HL-60/S4 treated with phorbol 12-myristate 13-acetate at 8.2 ng/mL for 4 days and 3 days (cell line): ENCODE data around the gene NOL8.

Experiments used
- in situ Hi-C: fragments of 300-500 bp; cut with MboI; formaldehyde crosslinking; loops from 2 replicates; pipeline ENCODE4 v1.15.0; 2022; ENCODE audit warnings: low sequenced_read_pairs

The NOL8 gene

DNA sequence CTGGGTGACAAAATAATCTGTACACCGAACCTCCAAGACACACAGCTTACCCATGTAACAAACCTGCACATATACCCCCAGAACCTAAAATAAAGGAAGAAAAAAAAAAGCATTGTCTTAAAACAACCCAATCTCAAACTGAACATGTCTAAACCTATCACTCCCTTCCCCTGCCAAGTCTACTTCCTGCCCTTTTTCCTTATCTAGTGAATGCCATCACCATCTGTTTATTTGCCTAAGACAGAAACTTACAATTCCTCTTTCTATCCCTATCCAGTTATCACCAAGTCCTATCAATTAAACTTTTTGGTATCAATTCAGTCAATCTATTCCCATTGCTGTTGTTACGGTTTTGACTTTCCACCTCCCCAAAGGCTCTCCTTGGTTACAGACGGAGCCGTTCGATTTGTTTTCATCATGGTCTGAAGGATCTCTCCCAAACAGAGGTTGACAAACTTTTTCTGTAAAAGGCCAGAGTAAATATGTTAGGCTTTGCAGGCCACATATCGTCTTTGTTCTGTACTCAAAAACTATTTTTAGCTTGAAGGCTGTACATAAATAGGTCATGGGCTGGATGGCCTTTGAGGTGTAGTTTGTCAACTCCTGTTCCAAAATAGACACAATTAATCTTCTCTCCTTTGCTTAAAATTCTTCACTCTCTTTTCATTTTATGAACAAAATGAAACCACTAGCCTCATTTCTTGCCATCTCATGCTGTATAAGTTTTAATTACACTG lies 12.1 kb downstream of the NOL8 start:
- in situ Hi-C loops: no loop called here

DNA sequence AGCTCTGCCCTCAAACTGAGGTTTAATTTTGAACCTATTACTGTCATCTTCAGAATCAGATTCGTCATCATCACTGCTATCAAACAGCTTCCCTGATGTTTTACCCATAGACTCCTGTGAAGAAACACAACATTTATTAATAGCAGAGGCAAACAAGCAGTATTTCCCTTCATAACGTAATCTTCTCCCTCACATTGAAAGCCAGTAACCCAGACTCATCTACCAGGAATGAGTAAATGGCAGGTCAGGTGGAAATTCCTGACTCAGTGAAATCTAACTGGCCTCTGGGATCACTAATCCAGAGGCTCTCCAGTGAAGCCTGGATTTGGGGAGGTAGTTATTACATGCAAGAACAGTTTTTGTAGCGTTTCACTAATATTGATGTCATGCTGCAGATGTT lies 14.6 kb downstream of the NOL8 start:
- in situ Hi-C loops: no loop called here

DNA sequence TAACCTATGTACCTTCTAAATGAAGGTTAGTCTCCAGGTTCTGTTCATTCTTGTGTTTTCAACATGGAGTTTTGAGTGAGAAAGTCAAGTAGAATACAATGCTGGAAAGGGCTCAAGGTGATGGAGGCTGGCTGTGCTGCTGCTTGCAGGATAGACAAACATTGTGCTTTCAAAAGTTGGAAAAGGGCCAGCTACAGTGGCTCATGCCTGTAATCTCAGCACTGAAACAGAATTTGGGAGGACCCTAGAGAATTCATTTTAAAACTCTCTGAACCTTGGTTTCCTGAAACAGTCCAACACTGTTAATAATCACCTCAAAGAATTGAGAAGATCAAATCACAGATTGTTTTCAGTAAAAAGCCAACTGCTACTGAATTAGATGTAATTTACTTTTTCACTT lies 16.3 kb downstream of the NOL8 start:
- in situ Hi-C loops: loop anchor here (10.0 kb wide), 1 partner anchor 64 kb away; no protein-coding TSS in a partner anchor

GRCh38 chr9:92300936-92301335 lies 24.2 kb downstream of the NOL8 start:
- in situ Hi-C loops: loop anchor here (10.0 kb wide), 1 partner anchor 56 kb away; no protein-coding TSS in a partner anchor

DNA sequence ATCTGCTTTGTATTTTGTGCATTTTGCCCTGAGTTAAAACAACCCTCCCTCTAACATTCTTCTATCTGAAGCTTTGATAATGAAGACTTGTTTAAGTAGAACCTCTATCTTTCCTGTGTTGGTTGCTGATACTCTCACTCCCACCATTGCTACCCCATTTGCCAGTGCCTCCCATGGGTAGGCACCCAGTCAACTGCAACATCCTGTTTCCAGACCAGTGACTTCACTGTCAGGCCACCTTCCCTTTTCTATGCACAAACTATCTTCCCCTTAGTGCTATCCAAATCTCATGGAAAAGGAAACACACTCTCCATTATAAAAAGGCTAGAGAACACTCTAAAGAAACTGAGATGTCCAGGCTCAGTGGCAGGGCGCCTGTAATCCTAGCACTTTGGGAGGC lies 26.0 kb downstream of the NOL8 start:
- in situ Hi-C loops: no loop called here

DNA sequence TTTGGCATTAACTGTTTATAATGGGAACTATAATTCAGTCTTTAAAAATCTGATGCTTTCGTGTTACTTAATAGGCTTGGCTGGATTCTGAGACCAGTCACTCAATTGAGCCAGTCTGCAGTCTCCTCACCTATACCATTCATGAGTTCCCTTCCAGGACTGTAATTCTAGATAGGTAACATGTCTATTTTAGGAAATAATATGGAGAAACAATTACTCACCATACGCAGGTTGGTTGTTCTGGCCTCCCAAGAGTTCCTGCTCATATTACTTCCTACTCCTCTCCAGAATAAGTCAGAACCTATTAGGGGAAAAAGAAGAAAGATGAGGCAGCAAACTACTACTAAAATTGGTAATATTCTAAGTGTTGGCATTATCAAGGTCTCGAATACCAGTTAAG lies 27.1 kb downstream of the NOL8 start:
- in situ Hi-C loops: no loop called here

DNA sequence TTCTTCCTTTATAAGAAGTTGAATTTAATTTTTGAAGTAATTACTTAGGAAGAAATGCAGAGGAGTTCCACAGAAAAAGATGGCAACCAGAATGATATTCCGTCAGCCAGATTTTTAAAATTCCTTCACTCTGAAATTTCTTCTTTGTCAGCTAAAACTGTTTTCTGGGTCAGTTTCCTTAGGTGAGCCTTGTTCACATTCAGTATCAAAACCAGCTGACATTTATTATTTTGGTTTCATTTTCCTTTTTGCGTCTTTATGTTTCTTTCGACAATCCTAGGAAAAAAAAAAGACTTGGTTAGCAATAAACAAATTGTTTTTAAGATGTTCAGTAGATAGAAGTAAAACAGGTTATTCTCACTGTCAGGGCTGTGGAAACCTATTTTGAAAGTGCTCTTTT lies 27.5 kb downstream of the NOL8 start:
- in situ Hi-C loops: no loop called here

DNA sequence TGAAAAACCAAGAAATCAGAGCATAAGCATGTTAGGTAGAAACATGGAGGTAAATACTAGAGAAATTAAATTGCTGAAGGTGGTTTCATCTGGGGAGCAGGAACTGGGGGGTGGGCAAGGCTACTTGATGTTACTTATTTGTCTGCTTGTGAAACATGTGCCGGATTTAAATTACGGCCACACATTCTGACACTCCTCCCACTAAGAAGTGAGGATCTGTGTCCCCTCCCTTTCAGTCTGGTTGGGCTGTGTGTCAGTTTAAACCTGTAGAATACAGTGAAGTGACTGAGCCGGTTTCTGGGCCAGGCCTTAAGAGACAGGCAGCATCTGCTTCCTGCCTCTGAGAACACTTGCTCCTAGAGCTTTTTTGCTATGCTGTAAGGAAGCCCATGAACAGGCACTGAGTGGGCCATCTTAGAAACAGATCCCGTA lies 29.3 kb downstream of the NOL8 start:
- in situ Hi-C loops: no loop called here

DNA sequence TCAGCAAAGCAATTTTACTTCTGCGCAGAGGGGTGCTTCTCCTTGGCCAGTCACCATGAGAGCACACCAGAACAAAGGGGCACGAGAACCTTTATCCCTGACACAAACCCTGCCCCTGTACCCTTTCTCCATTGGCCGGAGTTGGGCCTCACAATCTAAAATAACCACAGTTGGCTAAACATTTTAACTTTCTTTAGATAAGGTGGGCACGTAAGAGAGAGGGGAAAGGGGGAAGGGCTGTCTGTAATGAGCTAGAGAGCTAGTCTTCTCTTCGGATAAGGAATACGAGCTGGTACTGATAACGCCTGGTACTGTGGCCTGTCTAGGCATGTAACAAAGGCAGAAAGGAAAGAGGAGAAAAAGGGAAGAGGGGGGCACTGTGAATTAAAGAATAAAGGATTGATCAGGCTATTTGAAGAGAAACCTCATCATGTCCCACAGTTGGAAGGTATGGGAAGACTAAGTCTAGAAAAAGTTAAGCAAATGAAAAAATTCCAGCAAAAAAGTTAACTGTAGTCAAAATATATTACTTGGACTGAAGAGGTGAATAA lies 29.8 kb downstream of the NOL8 start:
- in situ Hi-C loops: no loop called here

DNA sequence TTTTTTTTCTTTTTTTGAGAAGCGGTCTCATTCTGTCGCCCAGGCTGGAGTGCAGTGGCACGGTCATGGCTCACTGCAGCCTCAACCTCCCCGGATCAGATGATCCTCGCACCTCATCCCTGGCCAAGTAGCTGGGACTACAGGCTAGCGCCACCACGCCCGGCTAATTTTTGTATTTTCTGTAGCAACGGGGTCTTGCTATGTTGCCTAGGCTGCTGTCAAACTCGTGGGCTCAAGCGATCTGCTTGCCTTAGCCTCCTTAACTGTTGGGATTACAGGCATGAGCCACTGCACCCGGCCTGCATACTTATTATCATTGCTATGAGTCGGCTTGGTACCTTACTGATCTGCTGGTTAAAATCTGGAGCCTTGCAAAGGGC lies 30.9 kb downstream of the NOL8 start:
- in situ Hi-C loops: no loop called here

- in situ Hi-C loops: no loop called here
Observed at GRCh38 chr9:92293452-92294296, 31.5 kb downstream of the NOL8 start, which contains the start of gene IARS1. Gene IARS1, minus strand, starts transcription at chr9:92293697. Its CDS starts 4,278 bp downstream, at chr9:92289419.

GRCh38 chr9:92293075-92293354 lies 32.1 kb downstream of the NOL8 start:
- in situ Hi-C loops: no loop called here

GRCh38 chr9:92292338-92293074 lies 32.6 kb downstream of the NOL8 start:
- in situ Hi-C loops: no loop called here

DNA sequence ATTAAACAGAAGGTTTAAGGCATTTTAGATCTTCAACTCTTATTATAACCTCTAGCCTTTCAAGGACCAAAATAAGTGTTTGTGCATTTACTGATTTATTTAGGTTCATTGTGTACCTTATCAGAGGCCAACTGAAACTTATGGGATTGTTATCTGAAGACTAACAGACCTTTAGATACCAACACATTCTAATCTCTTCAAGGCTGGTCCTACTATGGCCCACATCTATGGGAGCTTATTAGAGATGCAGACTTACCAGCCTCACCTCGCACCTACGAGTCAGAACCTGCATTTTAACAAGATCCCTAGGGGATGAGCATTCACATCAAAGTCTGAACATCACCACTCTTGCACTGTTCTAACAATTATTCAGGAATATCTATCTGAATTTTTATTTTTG lies 33.6 kb downstream of the NOL8 start:
- in situ Hi-C loops: no loop called here

- in situ Hi-C loops: no loop called here
Observed at GRCh38 chr9:92290785-92291429, 34.2 kb downstream of the NOL8 start.

- in situ Hi-C loops: no loop called here
Observed at GRCh38 chr9:92289708-92290390, 35.3 kb downstream of the NOL8 start.

- in situ Hi-C loops: no loop called here
Observed at GRCh38 chr9:92279302-92279701, 45.8 kb downstream of the NOL8 start.

GRCh38 chr9:92278110-92278509 lies 47.0 kb downstream of the NOL8 start:
- in situ Hi-C loops: no loop called here

GRCh38 chr9:92276331-92277032 lies 48.7 kb downstream of the NOL8 start:
- in situ Hi-C loops: no loop called here

DNA sequence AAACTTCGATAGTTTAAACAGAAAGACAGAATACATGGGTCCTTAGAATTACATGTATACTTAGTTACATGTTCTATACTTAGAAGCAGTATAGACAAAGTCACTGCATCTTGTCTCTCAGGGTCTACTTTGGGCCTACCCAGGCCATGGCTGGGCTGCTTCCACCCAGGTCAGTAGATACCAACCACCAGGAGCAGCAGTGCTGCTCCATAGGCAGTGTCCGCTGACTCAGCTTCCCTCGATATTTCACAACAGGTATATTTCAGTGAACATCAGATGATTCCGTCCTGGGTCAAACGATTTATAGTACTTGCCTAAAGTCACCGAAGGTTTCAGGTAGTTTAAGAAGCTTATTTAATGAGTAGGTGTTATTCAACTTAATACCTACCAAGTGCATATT lies 49.6 kb downstream of the NOL8 start:
- in situ Hi-C loops: no loop called here
